ENCODE results near the gene UBE2L5. TPM values are rescaled to one million over a fixed set of nuclear protein-coding genes. Genes with fewer than 3 reads are reported as not detected.

The UBE2L5 gene
- total and polyA plus RNA-seq, 2 experiments from 2014 or later = not detected

- no peak for TF ChIP-seq NANOG (IDR thresholded peaks at IDR 0.05; ENCODE audit: borderline replicate concordance)
- no peak for TF ChIP-seq EZH2phosphoT487 (IDR thresholded peaks at IDR 0.05; ENCODE audit: unreplicated experiment)
- no peak for TF ChIP-seq ZNF331 (CRISPR knock-in tag; IDR thresholded peaks at IDR 0.05; ENCODE audit: low read depth)
- no peak for TF ChIP-seq POLR2AphosphoS5 (IDR thresholded peaks at IDR 0.05; ENCODE audit: low read depth)
Observed at GRCh38 chr13:30448441-30448840, 26.1 kb downstream of the UBE2L5 start (continued).

- Histone ChIP-seq H3K27me3 (ENCODE audit: insufficient read depth) (no peaks in the 10 kb centered on the region), H3K36me3 (ENCODE audit: insufficient read depth) (no peaks in the 10 kb centered on the region), H3F3A (replicated peaks; ENCODE audit: low read depth) (no peaks in the 10 kb centered on the region; the same call in 1 of the 2 replicates), H3K9me2 (ENCODE audit: insufficient read depth) (no peaks in the 10 kb centered on the region), H3K4me3 (no peak overlapping the region), H3K4me2 (no peak overlapping the region), H4K20me1 (replicated peaks; ENCODE audit: insufficient read depth) (no peaks in the 10 kb centered on the region), H3K4me1 (ENCODE audit: insufficient read depth) (no peaks in the 10 kb centered on the region), H2AFZ (no peak overlapping the region), H3K79me2 (replicated peaks; ENCODE audit: insufficient read depth) (no peaks in the 10 kb centered on the region), H3K27ac (ENCODE audit: low read depth) (no peak overlapping the region)
- TF ChIP-seq ZNF114 (CRISPR knock-in tag; IDR thresholded peaks at IDR 0.05) (no peak), REST (IDR thresholded peaks at IDR 0.05; ENCODE audit: unreplicated experiment) (no peak), STAT1 (IDR thresholded peaks at IDR 0.05; ENCODE audit: unreplicated experiment) (no peak), ZNF331 (CRISPR knock-in tag; IDR thresholded peaks at IDR 0.05; ENCODE audit: low read depth) (no peak), CREB1 (CRISPR knock-in tag; IDR thresholded peaks at IDR 0.05; ENCODE audit: low read depth) (no peak), CTCF (conservative IDR thresholded peaks at IDR 0.05; ENCODE audit: low read depth in 2 of 2) (no peak), ZNF462 (CRISPR knock-in tag; IDR thresholded peaks at IDR 0.05) (no peak), JUNB (IDR thresholded peaks at IDR 0.05; ENCODE audit: unreplicated experiment) (no peak), EZH2 (IDR thresholded peaks at IDR 0.05; ENCODE audit: low read depth, unreplicated experiment) (no peak), NANOG (IDR thresholded peaks at IDR 0.05; ENCODE audit: borderline replicate concordance) (no peak), POLR2AphosphoS5 (IDR thresholded peaks at IDR 0.05; ENCODE audit: low read depth) (no peak), EZH2phosphoT487 (IDR thresholded peaks at IDR 0.05; ENCODE audit: unreplicated experiment) (no peak), ETS1 (IDR thresholded peaks at IDR 0.05) (no peak)
- ATAC-seq (no peak), DNase-seq (ENCODE audit: low spot score) (no peak)
- Mint-ChIP-seq H3K4me1 (peaks cover 17% of the 10 kb centered on the region), H3K36me3 (ENCODE audit: low read depth) (no peaks in the 10 kb centered on the region), H3K27ac (no peak overlapping the region), H3K4me3 (no peak overlapping the region), H3K27me3 (ENCODE audit: insufficient read depth, low read depth, poor library complexity) (peaks cover 2% of the 10 kb centered on the region), H3K9me3 (no peaks in the 10 kb centered on the region)
Observed at GRCh38 chr13:30450066-30450465, 27.8 kb downstream of the UBE2L5 start.
